NCI-H446 (cell line): ENCODE measurements around the gene PNMA6E.

Source experiments
- DNase-seq, 2 experiments: peaks; one replicate each; lab custom pipeline; 2025; lab: John Stamatoyannopoulos, UW

Gene PNMA6E

GRCh38 chrX:153435845-153436244 is 34.7 kb upstream of the PNMA6E start:
- no peak for DNase-seq

- DNase-seq, result no peak
Observed at GRCh38 chrX:153434801-153435200, 33.7 kb upstream of the PNMA6E start.

GRCh38 chrX:153433781-153434285 is 32.7 kb upstream of the PNMA6E start:
- DNase-seq, result no peak

DNA sequence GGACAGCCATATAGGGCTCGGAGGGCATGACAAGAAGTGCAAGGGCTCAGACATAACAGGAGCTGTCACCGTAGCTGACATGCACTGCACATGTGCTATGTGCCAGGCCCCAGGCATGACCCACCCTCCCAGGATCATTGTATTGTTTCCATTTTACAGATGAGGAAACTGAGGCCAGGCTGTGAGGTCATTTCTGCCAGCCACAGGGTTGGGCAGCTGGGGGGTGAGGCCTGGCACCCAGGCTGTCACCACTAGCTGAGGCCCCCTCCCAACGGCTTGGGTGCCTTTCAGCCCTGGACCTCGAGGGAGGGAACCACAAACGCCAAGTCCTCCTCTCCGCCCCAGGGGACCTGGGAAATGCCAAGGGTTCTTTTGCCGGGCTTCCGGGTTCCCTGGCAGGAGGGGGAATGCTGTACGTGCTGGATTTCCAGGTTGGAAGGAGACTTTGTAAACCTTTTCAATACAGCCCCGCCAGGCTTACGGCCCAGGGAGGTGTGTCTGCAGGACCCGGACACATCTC is 32.1 kb upstream of the PNMA6E start:
- no peak for DNase-seq

- DNase-seq, result no peak
Observed at GRCh38 chrX:153430796-153431195, 29.6 kb upstream of the PNMA6E start.

DNA sequence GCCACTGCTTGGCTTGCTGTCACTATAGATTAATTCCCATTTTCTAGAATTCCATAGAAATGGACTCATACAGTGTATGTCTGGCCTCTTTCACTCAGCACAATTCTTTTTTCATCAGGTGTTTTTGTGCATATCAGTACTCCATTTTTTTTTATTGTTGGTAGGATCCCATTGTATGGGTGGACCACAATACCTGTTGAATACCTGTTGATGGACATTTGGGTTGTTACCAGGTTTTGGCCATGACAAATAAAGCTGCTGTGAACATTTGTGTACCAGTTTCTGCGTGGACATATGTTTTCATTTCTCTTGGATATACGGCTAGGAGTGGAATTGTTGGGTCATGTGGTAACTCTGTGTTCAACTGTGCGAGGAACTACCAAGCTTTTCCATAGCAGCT is 25.1 kb upstream of the PNMA6E start:
- DNase-seq, result no peak

DNA sequence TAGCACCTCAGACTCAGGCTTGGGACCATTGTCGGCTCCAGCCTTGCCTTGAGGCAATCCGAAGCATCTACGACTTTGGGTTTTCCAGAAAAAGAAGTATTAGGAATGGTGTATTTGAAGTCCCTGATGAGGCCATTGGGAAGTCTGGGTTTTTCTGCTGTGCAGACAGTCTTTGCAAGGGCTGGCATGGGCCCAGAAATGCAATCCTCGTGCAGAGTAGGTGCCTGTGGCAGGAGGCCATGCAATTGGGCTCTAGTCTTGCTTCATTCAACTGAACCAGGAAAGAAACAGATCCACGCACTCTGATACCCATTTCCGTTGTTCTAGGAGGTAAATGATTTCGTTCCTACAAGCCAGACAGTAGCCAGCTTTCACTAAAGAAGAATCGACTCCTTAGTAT is 22.5 kb upstream of the PNMA6E start:
- DNase-seq, result no peak

DNA sequence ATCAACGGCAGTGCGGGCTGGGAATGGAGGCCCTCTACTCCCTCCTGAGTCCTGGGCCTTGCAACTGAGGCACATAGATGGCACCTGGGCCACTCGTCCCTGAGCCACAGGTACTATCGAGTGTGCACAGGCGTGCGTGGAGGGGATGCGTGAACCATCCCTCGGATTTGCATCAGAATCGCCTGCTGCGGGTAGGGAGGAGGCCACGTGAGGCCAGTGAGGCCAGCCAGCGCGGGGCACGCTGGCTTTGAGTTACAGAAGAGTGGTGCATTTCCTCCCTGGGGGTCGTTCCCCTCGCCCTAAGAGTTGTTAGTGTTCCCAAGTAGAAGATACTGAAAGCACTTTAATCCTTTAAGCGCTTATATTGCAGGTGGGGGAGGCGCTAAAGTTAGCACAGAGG is 20.7 kb upstream of the PNMA6E start:
- no peak for DNase-seq

DNA sequence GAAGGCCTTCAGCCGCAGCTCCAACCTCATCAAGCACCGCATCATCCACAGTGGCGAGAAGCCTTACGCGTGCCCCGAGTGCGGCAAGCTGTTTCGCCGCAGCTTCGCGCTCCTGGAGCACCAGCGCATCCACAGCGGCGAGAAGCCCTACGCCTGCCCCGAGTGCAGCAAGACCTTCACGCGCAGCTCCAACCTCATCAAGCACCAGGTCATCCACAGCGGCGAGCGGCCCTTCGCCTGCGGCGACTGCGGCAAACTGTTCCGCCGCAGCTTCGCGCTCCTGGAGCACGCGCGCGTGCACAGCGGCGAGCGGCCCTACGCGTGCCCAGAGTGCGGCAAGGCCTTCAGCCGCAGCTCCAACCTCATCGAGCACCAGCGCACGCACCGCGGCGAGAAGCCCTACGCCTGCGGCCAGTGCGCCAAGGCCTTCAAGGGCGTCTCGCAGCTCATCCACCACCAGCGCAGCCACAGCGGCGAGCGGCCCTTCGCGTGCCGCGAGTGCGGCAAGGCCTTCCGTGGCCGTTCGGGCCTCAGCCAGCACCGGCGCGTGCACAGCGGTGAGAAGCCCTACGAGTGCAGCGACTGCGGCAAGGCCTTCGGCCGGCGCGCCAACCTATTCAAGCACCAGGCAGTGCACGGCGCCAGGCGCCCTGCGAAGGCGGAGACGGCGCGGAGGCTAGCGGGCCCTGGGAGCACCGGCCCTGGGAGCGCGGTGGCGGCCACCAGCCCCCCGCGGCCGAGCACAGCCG is 19.9 kb upstream of the PNMA6E start:
- no peak for DNase-seq

DNA sequence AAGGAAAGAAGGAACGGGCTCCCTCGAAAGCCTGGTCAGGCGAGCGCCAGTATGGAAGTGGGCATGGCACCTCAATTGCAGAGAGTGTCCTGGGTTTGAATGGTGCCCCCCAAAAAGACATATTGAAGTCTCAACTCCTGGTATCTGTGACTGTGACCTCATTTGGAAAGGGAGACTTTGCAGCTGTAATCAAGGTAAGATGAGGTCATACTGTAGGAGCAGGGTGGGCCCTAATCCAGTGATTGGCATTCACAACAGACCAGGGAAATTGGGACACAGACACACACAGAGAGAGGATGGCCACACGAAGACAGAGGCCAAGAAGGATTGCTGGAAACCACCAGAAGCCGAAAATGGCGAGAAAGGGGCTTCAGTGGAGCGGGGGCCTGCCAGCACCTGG is 16.5 kb upstream of the PNMA6E start:
- no peak for DNase-seq

GRCh38 chrX:153416781-153417450 is 15.8 kb upstream of the PNMA6E start:
- DNase-seq, result no peak

DNA sequence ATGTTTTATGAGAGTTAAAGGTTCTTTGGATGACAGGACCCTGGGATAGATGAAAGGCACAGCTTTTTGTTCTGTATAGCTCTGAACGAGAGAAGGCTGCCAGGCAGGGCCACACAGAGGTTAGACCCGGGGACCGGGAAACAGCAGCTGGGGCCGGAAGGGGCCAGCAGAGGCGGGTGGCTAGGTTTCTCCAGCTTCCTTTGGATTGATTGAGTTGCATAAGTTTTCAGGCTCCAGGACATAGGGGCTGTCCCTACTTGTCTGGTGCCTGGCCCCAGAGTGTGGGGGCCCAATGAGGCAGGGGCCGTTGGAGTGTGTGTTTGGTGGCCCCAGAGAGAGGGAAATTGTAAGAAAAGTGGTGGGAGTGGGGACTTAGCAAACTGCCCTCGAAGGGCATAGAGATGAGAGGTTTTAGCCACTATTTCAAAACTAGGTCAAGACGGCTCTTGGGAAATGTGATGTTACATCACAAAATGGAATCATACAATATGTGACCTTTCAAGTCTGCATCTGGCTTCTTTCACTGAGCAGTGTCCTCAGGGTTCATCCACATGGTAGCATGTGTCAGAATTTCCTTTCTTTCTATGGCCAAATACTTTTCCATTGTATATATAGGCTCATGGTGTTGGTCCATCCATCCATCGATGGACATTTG is 13.8 kb upstream of the PNMA6E start:
- no peak for DNase-seq

- no peak for DNase-seq
Observed at GRCh38 chrX:153413731-153414130, 12.6 kb upstream of the PNMA6E start.

- DNase-seq, result no peak
Observed at GRCh38 chrX:153412746-153413720, 11.9 kb upstream of the PNMA6E start.

DNA sequence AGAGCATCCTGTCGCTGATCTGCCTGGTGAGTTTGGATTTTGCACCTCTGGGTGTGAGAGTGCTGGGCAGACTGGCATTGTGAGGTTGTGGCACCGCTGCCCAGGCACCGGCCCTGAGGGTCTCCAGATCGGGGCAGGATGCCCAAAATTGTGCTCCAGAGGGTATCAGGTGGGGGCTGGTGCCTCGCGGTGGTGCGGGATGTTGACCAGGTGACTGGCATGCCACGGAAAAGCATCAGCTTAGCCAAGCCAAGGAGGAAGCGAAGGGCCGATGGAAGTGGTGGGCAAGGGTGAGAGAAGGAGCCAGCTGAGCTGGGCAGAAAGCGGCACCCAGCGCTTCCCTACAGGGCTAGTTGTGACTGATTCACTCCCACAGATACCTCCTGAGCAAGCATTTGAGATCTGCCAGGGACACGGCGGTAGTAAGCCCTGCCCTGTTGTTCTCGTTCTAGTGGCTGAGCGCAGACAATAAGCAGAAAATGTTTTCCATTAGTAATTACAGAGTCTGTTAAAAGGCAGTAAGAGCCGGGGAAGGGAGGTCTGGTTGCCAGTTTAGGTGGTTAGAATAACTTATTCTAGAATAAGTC is 10.9 kb upstream of the PNMA6E start:
- DNase-seq, result no peak

DNA sequence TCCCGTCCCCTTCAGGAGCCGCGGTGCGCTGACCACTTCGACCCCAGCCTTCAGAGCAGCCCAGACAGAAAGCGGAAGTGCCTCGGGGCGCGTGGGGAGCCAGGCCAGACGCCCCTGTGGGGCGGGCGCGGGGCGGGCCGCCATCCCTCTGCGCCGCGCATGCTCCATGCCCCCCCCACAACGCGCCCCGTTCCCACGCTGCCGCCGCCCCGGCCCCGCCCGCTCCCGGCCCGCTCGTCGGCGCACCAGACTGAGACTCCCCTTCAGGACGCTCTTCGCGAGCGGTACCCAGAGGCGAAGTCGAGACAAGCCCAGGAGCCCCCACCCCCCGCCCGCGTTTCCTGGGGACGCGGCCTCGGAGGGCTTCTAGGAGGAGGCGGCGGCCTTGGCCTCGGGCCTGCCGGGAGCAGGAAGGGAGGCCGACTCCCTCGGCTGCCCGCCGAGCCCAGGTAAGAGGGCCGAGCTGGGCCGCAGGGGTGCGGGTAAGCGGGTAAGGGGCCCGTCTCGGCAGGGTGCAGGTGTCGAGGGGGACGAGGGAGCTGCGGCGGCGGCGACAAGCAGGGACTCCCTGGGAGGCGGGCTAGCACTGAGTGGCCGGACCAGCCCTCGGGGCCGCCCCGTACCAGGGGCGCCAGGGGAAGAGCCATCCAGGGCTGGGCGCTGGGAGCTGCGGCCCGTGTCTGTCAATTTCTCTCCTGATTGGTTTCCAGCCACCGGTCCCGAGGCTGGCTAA is 10.3 kb upstream of the PNMA6E start, which contains the start of gene ZFP92:
Gene ZFP92 (plus strand): TSS at position 218 of the 733 bp plus-strand sequence. CDS start 6,851 bp downstream, outside the sequence.
- DNase-seq, result no peak

GRCh38 chrX:153410888-153411254 is 9.7 kb upstream of the PNMA6E start:
- DNase-seq, result no peak

GRCh38 chrX:153410373-153410772 is 9.2 kb upstream of the PNMA6E start:
- DNase-seq, result no peak

GRCh38 chrX:153409414-153410101 is 8.4 kb upstream of the PNMA6E start:
- no peak for DNase-seq

DNA sequence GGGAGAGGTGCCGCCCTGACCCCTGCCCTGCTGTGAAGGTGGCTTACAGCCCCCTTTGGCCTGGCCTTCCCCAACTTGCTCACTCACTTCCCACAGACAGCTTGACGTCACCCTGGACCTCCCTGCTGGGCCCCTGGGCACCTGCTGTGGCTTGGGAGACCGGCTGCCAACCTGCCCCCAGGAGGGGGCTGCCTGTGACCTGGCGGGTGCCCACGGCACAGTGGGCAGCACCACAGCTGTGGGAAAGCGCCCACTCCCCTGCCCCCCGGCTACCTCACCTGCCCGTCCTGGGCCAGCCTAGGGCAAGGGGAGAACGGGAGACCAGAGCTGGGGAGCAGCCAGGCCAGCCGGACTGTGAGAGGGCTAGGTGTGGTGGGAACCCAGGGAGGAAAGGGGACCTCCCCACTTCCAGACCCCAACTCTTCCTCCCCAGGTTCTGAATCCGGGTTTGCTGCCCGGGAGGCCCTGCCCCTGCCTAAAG is 7.8 kb upstream of the PNMA6E start:
- no peak for DNase-seq
